ENCODE data around the gene DCBLD2.

DNA sequence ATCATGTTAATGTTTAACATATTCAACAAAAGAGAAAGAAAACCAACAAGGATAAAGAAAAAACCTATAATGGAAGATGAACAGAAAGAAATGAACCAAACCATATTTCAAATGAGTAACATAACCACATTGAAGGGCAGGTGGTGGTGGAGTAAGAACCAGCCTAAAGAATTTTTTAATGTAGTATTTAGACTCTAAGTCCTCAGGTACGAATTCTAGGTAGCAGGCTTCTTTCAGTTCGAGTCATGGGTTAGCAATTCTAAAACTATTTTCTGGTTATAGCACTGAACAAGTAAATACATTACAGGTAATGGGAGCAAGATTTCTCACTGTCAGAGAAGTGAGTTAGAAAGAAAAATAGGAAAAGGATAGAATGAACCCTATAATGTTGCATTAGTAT is 24.4 kb downstream of the DCBLD2 start:
- no peak for TF ChIP-seq POLR2A (IDR thresholded peaks at IDR 0.05)
- TF ChIP-seq, protein P1, sequence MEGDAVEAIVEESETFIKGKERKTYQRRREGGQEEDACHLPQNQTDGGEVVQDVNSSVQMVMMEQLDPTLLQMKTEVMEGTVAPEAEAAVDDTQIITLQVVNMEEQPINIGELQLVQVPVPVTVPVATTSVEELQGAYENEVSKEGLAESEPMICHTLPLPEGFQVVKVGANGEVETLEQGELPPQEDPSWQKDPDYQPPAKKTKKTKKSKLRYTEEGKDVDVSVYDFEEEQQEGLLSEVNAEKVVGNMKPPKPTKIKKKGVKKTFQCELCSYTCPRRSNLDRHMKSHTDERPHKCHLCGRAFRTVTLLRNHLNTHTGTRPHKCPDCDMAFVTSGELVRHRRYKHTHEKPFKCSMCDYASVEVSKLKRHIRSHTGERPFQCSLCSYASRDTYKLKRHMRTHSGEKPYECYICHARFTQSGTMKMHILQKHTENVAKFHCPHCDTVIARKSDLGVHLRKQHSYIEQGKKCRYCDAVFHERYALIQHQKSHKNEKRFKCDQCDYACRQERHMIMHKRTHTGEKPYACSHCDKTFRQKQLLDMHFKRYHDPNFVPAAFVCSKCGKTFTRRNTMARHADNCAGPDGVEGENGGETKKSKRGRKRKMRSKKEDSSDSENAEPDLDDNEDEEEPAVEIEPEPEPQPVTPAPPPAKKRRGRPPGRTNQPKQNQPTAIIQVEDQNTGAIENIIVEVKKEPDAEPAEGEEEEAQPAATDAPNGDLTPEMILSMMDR (IDR thresholded peaks at IDR 0.05) = no peak
